Sigmoid colon (tissue), 4 donors: ENCODE measurements around the gene COLEC12.

Experiments
- EP300 ChIP-seq, 4 donors: sonication (generic); formaldehyde crosslinking; IDR thresholded peaks; one replicate each; pipeline ENCODE4 v1.6.1; 2017; ENCODE audit warnings: antibody characterized with exemption in 4 of 4
- POLR2A ChIP-seq, 2 donors: fragments of 450-650 bp; IDR thresholded peaks; one replicate each; pipeline ENCODE4 v1.6.1; 2016; ENCODE audit warnings: antibody characterized with exemption in 2 of 2, mild to moderate bottlenecking in 2 of 2, moderate library complexity in 2 of 2
- TF ChIP-seq, protein P1 (sequence below), 4 experiments: fragments of 450-650 bp in 3 of 4; fragments of 200-600 bp in 1 of 4; IDR thresholded peaks; one replicate each; pipeline ENCODE4 v1.5.1; 2016 to 2019; ENCODE audit warnings: antibody characterized with exemption in 4 of 4, mild to moderate bottlenecking in 3 of 4, moderate library complexity in 2 of 4

DNA sequence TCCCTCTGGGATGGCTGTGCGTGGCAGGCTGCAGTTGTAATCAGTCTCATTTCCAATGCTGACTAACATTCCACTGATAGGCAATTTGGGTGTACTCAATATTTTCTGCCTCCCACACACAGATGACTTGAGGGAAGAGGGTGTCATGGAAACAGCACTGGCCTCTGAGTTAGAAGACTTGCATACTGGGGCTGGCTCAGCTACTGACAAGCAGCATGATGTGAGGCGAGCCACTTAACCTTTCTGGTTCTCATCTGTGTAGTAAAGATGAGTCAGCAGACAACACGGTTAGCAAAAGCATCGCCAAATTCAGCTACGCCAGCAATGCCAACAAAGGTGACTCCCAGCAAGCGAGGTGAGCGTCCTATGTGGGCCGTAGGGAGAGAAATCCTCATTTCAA, 73.5 kb downstream of the COLEC12 start:
- TF ChIP-seq, protein P1, sequence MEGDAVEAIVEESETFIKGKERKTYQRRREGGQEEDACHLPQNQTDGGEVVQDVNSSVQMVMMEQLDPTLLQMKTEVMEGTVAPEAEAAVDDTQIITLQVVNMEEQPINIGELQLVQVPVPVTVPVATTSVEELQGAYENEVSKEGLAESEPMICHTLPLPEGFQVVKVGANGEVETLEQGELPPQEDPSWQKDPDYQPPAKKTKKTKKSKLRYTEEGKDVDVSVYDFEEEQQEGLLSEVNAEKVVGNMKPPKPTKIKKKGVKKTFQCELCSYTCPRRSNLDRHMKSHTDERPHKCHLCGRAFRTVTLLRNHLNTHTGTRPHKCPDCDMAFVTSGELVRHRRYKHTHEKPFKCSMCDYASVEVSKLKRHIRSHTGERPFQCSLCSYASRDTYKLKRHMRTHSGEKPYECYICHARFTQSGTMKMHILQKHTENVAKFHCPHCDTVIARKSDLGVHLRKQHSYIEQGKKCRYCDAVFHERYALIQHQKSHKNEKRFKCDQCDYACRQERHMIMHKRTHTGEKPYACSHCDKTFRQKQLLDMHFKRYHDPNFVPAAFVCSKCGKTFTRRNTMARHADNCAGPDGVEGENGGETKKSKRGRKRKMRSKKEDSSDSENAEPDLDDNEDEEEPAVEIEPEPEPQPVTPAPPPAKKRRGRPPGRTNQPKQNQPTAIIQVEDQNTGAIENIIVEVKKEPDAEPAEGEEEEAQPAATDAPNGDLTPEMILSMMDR (IDR thresholded peaks at IDR 0.05), result no peak
- TF ChIP-seq EP300 (IDR thresholded peaks at IDR 0.05), result no peak
- TF ChIP-seq POLR2A (IDR thresholded peaks at IDR 0.05), result no peak
